ENCODE data around the gene PBX2.
"Not testable (repeated sequence)": the region's sequence is repeated elsewhere in the genome, so short reads cannot be mapped to it uniquely, and the experiment has no call there.

The PBX2 gene

DNA sequence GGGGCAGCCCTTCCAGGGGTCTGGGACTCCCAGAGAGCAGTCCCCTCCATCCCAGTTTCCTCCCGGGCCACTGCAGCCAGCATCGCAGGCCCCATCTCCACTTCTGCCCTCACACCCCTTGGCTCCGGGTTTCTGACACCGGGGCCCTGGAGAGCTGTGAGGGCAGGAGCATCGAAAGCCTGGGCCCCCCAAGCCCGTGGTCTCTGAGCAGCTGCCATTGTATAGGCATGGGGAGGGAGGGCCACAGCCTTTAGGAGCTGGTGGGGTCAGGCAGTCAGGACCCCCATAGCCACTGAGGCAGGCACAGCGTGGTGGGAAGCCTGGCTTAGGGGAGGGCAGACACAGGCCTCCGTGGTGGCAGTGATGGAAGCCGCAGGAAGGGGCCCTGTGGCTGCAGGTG, 12.2 kb upstream of the PBX2 start:
- DNase-seq = no peak

- no peak for DNase-seq
Observed at GRCh38 chr6:32200711-32201475, 10.9 kb upstream of the PBX2 start.

DNA sequence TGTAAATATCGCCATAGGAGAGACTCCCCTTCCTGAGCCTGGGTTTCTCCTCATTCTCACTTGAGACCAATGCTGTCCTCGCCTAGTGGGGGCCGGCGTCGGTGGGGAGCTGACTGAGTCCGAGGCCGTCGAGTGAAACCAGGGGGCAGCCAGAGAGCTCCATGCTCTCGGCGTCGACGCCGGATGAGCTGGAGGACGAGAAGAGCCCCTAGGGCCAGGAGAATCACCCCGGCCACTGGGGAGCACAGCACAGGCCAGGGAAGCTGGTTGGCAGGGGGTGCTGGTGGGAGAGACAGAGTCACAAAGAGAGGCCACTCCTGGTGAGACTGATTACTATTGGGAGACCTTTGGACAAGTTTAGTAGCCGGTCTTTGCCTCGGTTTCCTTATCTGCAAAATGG, 8.9 kb upstream of the PBX2 start:
- no peak for DNase-seq

GRCh38 chr6:32198345-32198696, 8.3 kb upstream of the PBX2 start:
- DNase-seq = no peak

DNA sequence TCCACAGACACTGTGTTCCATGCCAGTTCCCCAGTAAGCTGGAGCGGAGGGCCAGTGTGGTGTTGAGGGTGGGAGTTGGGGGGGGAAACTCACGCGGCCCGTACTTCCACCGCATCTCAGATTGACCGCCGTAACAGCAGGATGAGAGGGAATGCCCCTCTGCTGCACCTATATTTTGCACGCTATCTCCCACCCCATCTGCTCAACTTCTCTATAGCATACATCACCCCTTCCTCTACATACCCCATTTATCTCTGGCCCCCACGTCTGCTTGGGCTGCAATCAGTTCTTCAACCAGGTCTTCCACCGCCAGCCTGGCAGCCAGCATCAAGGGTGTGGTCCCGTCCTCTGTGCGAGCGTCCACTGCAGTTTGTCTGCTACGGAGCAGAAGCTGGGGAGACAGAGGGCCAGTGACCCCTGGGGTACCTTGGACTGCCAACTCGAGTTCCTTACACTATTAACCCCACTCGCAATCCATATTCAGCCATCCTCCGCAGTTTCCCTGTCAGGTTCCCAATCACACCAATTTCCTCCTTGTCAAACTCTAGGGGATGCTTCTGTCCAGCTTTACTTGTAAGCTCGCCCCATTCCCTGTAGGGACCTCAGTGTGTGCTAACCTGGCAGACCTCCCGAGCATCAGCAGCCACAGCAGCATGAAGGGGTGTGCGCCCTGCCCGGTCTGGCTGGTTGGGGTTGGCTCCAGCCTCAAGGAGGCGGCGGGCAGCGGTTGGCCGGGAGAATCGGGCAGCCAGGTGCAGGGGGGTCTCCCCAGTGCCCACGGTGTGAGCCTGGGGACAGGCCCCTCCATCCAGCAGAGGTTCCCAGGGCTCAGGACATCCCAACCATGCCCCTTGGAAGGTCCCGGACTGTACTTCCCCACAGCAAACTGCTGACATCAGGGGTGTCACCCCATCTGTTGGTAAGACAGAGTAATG, 6.9 kb upstream of the PBX2 start:
- DNase-seq = no peak

GRCh38 chr6:32195902-32196681, 6.1 kb upstream of the PBX2 start:
- DNase-seq = peak; percentile 68

DNA sequence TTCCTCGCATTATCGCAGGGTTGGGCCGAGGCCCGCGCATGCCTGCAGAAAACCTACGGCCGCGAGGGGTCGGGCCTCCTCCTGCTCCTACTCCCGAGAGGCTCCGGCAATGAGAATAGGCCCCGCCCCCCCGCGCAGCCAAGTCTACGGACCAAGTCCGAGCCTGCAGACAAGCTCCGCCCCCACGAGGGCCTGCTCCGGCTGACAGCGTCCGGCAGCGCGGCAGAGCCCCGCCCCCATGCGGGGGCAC, 5.6 kb upstream of the PBX2 start:
- peak; percentile 95 for DNase-seq

GRCh38 chr6:32194825-32195651, 5.0 kb upstream of the PBX2 start:
- peak; percentile 16 for DNase-seq

GRCh38 chr6:32194388-32194787, 4.4 kb upstream of the PBX2 start:
- no peak for DNase-seq

GRCh38 chr6:32193096-32193495, 3.1 kb upstream of the PBX2 start:
- DNase-seq = not testable (repeated sequence)

- DNase-seq = no peak
Observed at GRCh38 chr6:32192608-32193039, 2.6 kb upstream of the PBX2 start, which contains the start of gene GPSM3. Gene GPSM3 (minus strand): TSS chr6:32192643. CDS start chr6:32192513, 130 bp downstream.

DNA sequence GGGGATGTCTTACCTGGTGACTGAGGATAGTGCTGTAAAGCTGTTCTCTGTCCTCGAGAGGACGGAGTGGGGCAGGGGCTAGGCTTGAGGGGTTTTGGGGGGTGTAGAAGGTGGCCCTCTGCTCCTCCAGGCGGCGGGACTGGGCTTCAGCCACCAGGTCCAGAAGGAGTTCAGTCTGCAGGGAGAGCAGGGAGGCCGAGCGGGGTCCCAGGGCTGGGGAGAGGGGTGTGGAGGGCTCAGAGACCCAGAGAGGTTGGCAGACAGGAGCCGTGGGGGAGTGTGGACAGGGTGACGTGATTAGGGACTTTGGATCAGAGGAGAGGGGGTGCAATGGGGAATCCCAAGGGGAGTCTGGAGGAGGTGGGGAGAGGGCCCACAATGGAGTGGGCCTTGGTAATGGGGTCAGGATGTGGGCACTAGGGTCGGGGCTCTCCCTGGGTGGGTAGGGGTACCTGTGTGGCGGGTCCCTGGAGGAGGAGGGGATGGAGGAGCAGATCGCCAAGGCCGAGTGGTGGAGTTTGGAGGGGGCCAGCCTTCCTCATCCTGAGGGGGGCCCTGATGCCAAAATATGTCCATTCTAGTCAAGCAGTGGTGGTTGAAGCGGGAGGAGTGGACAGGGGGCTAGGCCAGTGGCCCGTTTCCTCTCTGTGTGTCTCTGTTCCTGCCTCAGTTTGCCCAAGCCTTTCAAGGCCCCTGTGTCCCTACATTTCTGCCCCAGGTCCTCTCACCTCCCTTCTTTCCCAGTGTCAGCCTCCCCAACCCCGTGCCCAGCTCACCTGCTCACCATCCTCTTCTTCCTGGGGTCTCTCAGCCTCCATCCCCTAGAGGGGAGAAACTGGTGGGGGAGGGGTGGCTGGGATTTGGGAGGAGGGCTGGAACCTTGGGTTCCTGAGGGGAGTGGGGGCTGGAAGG, 1.9 kb upstream of the PBX2 start:
- no peak for DNase-seq

DNA sequence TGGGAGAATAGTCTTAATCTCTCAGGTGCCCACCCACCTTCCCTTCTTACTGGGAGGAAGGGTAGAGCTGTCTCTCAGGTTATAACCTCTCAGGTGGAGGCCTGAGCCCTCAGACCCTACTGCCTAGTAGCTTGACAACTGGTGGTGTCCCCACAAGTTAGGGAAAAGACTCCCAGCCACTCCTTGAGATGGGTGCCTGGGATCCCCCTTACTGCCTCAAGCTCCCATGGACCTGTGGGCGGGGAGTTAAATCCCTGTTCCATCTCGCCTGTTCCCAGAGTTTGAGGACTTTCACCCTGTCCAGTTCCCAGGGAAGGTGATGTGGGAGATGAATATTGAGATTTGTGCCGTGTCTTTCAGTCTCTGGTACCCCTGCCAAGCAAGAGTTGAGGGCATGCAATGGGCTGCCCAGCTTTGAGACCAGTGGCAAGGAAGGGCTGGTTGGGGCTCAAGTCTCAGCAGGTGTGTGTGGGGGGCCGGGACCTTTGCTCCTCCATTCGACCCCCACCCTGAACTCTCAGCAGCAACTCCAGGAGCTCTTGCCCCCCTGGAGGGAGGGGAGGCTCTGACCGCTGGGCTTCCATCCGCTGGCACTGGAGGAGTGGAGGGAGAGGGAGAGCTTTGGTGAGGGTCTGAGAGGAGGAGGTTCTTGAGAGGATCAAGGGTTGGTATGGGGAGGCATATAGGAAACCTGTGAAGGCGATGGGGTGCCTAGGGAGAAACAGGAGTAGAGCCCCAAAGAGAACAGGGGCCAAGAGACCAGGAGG, 1.1 kb upstream of the PBX2 start:
- DNase-seq = no peak

DNA sequence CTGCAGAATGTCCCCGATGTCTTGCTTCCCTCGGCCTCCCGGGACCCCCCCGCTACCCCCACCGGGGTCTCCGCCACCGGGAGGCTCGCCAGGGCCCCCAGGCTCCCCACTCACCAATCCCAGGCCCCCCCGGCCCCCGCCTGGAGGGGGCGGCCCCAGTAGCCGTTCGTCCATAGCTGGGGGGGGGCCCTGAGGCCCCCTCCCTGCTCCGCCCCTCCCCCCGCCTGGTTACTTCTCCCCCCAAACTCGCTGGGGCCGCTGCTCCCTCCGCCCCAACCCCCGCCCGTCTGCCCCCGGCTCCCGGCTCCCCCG, 304 bp downstream of the PBX2 start:
- no peak for DNase-seq

GRCh38 chr6:32189069-32189741, 797 bp downstream of the PBX2 start:
- no peak for DNase-seq

- DNase-seq = no peak
Observed at GRCh38 chr6:32188381-32189068, 1.5 kb downstream of the PBX2 start.

DNA sequence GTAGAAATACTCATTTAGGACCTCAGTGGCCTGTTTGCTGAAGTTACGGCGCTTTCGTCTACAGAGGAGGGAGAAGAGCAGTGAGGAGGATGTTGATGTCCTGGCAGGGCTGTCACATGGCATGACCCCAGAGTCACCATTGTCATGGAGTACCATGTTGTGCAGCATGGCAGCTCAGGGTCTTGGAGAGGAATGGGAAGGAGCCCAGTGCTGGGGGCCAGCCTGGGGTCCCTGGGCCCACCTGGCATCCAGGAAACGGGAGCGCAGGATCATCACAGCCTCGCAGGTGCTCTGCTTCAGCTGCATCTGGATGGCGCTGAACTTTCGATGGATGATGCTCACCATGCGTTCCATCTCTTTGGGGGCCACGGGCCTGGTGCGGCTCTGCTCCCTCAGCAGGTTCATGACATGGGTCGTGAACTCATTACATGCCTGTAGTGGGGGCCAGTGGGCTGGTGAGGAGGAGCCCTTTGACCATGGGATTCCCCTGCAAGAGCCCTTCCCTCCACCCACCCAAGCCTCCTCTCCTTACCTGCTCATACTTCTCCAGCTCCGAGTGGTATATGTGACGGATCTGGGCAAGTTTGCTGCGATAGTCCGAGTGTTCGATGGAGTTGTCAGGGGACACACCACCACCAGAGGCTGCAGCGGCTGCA, 2.1 kb downstream of the PBX2 start:
- DNase-seq = not testable (repeated sequence)

DNA sequence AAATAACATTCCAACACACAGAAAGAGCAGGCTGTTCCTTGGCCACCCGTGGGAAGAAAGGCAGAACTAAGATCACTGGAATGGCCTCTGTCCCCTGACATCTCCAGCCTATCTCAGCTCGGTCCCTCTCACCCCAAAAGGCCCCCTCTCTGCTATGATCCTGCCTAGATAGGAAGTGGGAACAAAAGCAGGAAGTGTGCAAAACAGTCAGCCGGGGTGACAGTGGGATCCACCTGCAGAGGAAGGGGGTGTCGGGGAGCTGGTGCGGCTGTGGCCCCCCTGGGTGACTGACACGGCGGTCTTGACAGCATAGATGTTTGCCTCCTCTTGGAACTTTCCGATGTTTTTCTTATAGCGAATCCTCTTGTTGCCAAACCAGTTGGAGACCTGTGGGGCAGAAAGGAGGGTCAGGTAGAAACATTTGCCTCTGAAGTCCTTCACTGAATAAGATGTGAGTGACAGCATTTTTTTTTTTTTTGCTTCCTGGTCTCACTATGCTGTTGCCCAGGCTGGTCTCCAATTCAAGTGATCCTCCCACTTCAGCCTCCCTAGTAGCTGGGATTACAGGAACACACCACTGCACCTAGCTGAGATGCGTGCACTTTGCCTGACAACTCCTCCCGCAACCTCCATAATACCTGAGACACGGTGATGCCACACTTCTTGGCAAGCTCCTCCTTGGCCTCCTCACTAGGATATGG, 2.8 kb downstream of the PBX2 start:
- DNase-seq = no peak

All from NCI-H1092 treated with DMSO at 0.1 percent for 48 hours (cell line).